ENCODE results near the gene CHAC1.
A peak's percentile ranks its signal among the peaks of the same experiment; 100 is the strongest.

CHAC1 gene

GRCh38 chr15:40952901-40953712, at the start of gene CHAC1:
Gene CHAC1 (plus strand): TSS chr15:40953471. CDS start chr15:40953584, 113 bp downstream.
- peaks cover 33% of the 10 kb centered on the region for H3K4me1 Mint-ChIP-seq (ENCODE audit: low read depth)
- peaks cover 4% of the 10 kb centered on the region for H3K36me3 Mint-ChIP-seq (ENCODE audit: low read depth)
- peak within 1 kb of the TSS; percentile 88 for H3K4me3 Mint-ChIP-seq
- H3K9me3 Mint-ChIP-seq: no peaks in the 10 kb centered on the region
- no peaks in the 10 kb centered on the region for H3K27me3 Mint-ChIP-seq (ENCODE audit: low read depth)
- H3K27ac Mint-ChIP-seq: peak within 1 kb of the TSS; percentile 85
- DNase-seq (ENCODE audit: low spot score): peak; percentile 97

GRCh38 chr15:40904552-40905201, 48.6 kb upstream of the CHAC1 start:
- DNase-seq (ENCODE audit: low spot score): no peak
- no peaks in the 10 kb centered on the region for H3K27me3 Mint-ChIP-seq (ENCODE audit: low read depth)
- H3K4me3 Mint-ChIP-seq: no peak overlapping the region
- H3K36me3 Mint-ChIP-seq (ENCODE audit: low read depth): peaks cover 22% of the 10 kb centered on the region
- peaks cover 12% of the 10 kb centered on the region for H3K4me1 Mint-ChIP-seq (ENCODE audit: low read depth)
- peak overlapping the region; percentile 71 for H3K27ac Mint-ChIP-seq
- no peaks in the 10 kb centered on the region for H3K9me3 Mint-ChIP-seq

- DNase-seq (ENCODE audit: low spot score): peak; percentile 75
- no peaks in the 10 kb centered on the region for H3K27me3 Mint-ChIP-seq (ENCODE audit: low read depth)
Observed at GRCh38 chr15:40906091-40906990, 46.9 kb upstream of the CHAC1 start.

GRCh38 chr15:40906991-40907802, 46.1 kb upstream of the CHAC1 start:
- Mint-ChIP-seq H3K9me3 (no peaks in the 10 kb centered on the region), H3K27ac (peak overlapping the region; percentile 70), H3K27me3 (ENCODE audit: low read depth) (no peaks in the 10 kb centered on the region), H3K36me3 (ENCODE audit: low read depth) (peaks cover 17% of the 10 kb centered on the region), H3K4me1 (ENCODE audit: low read depth) (peaks cover 14% of the 10 kb centered on the region), H3K4me3 (peak overlapping the region; percentile 76)
- DNase-seq (ENCODE audit: low spot score): peak; percentile 23

More at GRCh38 chr15:40906091-40906990, 46.9 kb upstream of the CHAC1 start:
- Mint-ChIP-seq H3K4me3 (peak overlapping the region; percentile 76), H3K27ac (no peak overlapping the region), H3K36me3 (ENCODE audit: low read depth) (peaks cover 17% of the 10 kb centered on the region), H3K9me3 (no peaks in the 10 kb centered on the region), H3K4me1 (ENCODE audit: low read depth) (peaks cover 14% of the 10 kb centered on the region)

- Mint-ChIP-seq H3K36me3 (ENCODE audit: low read depth) (peaks cover 9% of the 10 kb centered on the region), H3K27ac (no peak overlapping the region), H3K4me3 (peak overlapping the region; percentile 39), H3K9me3 (no peaks in the 10 kb centered on the region), H3K4me1 (ENCODE audit: low read depth) (peaks cover 14% of the 10 kb centered on the region), H3K27me3 (ENCODE audit: low read depth) (no peaks in the 10 kb centered on the region)
- DNase-seq (ENCODE audit: low spot score): no peak
Observed at GRCh38 chr15:40908095-40908494, 45.2 kb upstream of the CHAC1 start.

GRCh38 chr15:40909662-40910630, 43.3 kb upstream of the CHAC1 start:
- H3K9me3 Mint-ChIP-seq: no peaks in the 10 kb centered on the region
- no peak for DNase-seq (ENCODE audit: low spot score)
- peaks cover 2% of the 10 kb centered on the region for H3K36me3 Mint-ChIP-seq (ENCODE audit: low read depth)
- H3K4me1 Mint-ChIP-seq (ENCODE audit: low read depth): peaks cover 7% of the 10 kb centered on the region
- no peak overlapping the region for H3K27ac Mint-ChIP-seq
- no peaks in the 10 kb centered on the region for H3K27me3 Mint-ChIP-seq (ENCODE audit: low read depth)
- no peak overlapping the region for H3K4me3 Mint-ChIP-seq

- peaks cover 7% of the 10 kb centered on the region for H3K4me1 Mint-ChIP-seq (ENCODE audit: low read depth)
- H3K36me3 Mint-ChIP-seq (ENCODE audit: low read depth): no peaks in the 10 kb centered on the region
- H3K9me3 Mint-ChIP-seq: no peaks in the 10 kb centered on the region
- H3K4me3 Mint-ChIP-seq: no peak overlapping the region
- peak overlapping the region; percentile 26 for H3K27ac Mint-ChIP-seq
- no peaks in the 10 kb centered on the region for H3K27me3 Mint-ChIP-seq (ENCODE audit: low read depth)
- no peak for DNase-seq (ENCODE audit: low spot score)
Observed at GRCh38 chr15:40911141-40911540, 42.1 kb upstream of the CHAC1 start.

GRCh38 chr15:40911693-40912092, 41.6 kb upstream of the CHAC1 start:
- no peak overlapping the region for H3K4me3 Mint-ChIP-seq
- no peaks in the 10 kb centered on the region for H3K27me3 Mint-ChIP-seq (ENCODE audit: low read depth)
- H3K27ac Mint-ChIP-seq: no peak overlapping the region
- no peak for DNase-seq (ENCODE audit: low spot score)
- H3K4me1 Mint-ChIP-seq (ENCODE audit: low read depth): peaks cover 7% of the 10 kb centered on the region
- no peaks in the 10 kb centered on the region for H3K9me3 Mint-ChIP-seq
- H3K36me3 Mint-ChIP-seq (ENCODE audit: low read depth): no peaks in the 10 kb centered on the region

GRCh38 chr15:40912478-40912877, 40.8 kb upstream of the CHAC1 start:
- Mint-ChIP-seq H3K27ac (no peak overlapping the region), H3K4me3 (no peak overlapping the region)
- DNase-seq (ENCODE audit: low spot score): no peak

GRCh38 chr15:40914013-40914412, 39.3 kb upstream of the CHAC1 start:
- Mint-ChIP-seq H3K4me1 (ENCODE audit: low read depth) (peaks cover 2% of the 10 kb centered on the region), H3K4me3 (no peak overlapping the region), H3K27ac (no peak overlapping the region), H3K36me3 (ENCODE audit: low read depth) (no peaks in the 10 kb centered on the region), H3K27me3 (ENCODE audit: low read depth) (no peaks in the 10 kb centered on the region), H3K9me3 (no peaks in the 10 kb centered on the region)
- no peak for DNase-seq (ENCODE audit: low spot score)

More at GRCh38 chr15:40912478-40912877, 40.8 kb upstream of the CHAC1 start:
- no peaks in the 10 kb centered on the region for H3K9me3 Mint-ChIP-seq
- no peaks in the 10 kb centered on the region for H3K27me3 Mint-ChIP-seq (ENCODE audit: low read depth)
- H3K4me1 Mint-ChIP-seq (ENCODE audit: low read depth): peaks cover 4% of the 10 kb centered on the region
- no peaks in the 10 kb centered on the region for H3K36me3 Mint-ChIP-seq (ENCODE audit: low read depth)

- no peaks in the 10 kb centered on the region for H3K27me3 Mint-ChIP-seq (ENCODE audit: low read depth)
- H3K4me3 Mint-ChIP-seq: no peak overlapping the region
- no peak overlapping the region for H3K27ac Mint-ChIP-seq
- no peak for DNase-seq (ENCODE audit: low spot score)
- no peaks in the 10 kb centered on the region for H3K9me3 Mint-ChIP-seq
- H3K4me1 Mint-ChIP-seq (ENCODE audit: low read depth): peaks cover 2% of the 10 kb centered on the region
- H3K36me3 Mint-ChIP-seq (ENCODE audit: low read depth): no peaks in the 10 kb centered on the region
Observed at GRCh38 chr15:40914486-40914885, 38.8 kb upstream of the CHAC1 start.

- Mint-ChIP-seq H3K4me1 (ENCODE audit: low read depth) (peaks cover 2% of the 10 kb centered on the region), H3K4me3 (no peak overlapping the region), H3K27ac (no peak overlapping the region), H3K27me3 (ENCODE audit: low read depth) (no peaks in the 10 kb centered on the region), H3K9me3 (no peaks in the 10 kb centered on the region), H3K36me3 (ENCODE audit: low read depth) (no peaks in the 10 kb centered on the region)
- DNase-seq (ENCODE audit: low spot score): no peak
Observed at GRCh38 chr15:40915116-40915661, 38.1 kb upstream of the CHAC1 start.
